AG04449 (cell line): Measurements from ENCODE around the gene APC2.
"Not testable (repeated sequence)": the region's sequence is repeated elsewhere in the genome, so short reads cannot be mapped to it uniquely, and the experiment has no call there.

Experiments
- CTCF ChIA-PET: fragments of 350-600 bp; formaldehyde crosslinking; extraction: SDS; loops from one replicate; lab custom pipeline; 2021; ENCODE audit warnings: antibody characterized with exemption; lab: Yijun Ruan, JAX
- POLR2A ChIA-PET: fragments of 400-600, 350-600 bp; formaldehyde crosslinking; extraction: SDS; loops from one replicate; lab custom pipeline; 2020; ENCODE audit warnings: antibody characterized with exemption, inconsistent platforms; lab: Yijun Ruan, JAX
- DNase-seq: peaks from one replicate; pipeline ENCODE4 v3.0.0-alpha.2; 2010; ENCODE audit warnings: low read depth, low spot score
- H3K4me3 ChIP-seq: 2 replicates; pipeline ENCODE4 v1.5.1; 2011; ENCODE audit warnings: low read depth, mild to moderate bottlenecking, control low read depth, low read length
- CTCF ChIP-seq: IDR thresholded peaks from one replicate; pipeline ENCODE4 v1.5.1; 2011; ENCODE audit warnings: mild to moderate bottlenecking, moderate library complexity, low read length, control low read depth, inconsistent platforms; ENCODE audit not compliant: insufficient read depth; ENCODE audit errors: missing control alignments

Gene APC2

DNA sequence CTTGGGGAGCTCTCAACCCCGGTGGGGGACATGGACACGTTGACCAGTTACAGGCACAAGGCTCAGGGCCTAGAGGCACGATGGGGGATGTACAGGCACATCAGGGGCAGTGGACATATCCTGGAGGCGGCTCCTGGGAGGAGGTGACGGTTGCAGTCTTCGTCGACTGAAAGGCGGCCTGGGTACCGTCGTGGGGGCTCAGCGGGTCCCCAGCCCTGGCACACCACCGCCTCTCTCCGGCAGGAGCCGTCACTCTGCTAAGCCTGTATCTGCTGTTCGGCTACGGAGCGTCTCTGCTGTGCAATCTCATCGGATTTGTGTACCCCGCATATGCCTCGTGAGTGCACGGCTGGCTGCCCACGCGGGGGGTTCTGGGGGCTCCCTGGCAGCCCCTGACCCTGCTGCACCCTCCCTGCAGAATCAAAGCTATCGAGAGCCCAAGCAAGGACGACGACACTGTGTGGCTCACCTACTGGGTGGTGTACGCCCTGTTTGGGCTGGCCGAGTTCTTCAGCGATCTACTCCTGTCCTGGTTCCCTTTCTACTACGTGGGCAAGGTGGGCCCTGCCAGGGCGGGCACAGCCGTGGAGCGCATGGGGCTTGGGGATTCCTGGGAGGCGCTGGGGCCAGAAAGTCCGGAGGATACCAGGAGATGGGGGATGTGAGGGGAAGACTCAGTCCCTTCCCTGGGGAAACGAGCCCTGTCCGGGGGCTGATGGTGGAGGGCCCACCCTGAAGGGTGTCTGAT, 45.3 kb downstream of the APC2 start:
- no peak for DNase-seq
- CTCF ChIA-PET: no interaction called here
- H3K4me3 ChIP-seq: no peak overlapping the region
- TF ChIP-seq CTCF: no peak
- POLR2A ChIA-PET: no interaction called here

DNA sequence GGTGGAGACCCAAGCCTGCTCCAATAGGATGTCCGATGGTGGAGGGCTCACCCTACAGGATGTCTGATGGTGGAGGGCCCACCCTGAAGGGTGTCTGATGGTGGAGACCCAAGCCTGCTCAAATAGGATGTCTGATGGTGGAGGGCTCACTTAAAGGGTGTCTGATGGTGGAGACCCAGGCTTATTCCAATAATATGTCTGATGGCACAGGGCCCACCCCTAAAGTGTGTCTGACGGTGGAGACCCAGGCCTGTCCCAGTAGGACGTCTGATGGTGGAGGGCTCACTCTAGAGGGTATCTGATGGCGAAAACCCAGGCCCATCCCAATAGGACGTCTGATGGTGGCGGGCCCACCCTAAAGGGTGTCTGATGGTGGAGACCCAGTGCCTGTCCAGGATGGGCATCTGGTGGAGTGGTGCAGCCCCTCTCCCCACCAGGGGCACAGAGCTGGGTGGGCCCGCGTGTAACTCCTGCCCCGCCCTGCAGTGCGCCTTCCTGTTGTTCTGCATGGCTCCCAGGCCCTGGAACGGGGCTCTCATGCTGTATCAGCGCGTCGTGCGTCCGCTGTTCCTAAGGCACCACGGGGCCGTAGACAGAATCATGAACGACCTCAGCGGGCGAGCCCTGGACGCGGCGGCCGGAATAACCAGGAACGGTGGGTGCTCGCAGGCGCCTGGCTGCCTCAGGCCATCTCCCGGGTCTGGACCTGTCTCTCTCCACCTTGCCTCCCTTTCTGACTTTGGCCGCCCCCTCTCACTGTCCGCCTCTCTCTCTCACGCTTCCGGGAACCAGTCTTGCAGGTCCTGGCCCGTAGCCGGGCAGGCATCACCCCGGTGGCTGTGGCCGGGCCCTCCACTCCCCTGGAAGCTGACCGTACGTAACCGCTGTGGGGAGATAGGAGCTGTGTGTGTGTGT, 46.1 kb downstream of the APC2 start:
- no peak for TF ChIP-seq CTCF
- ChIA-PET CTCF (no interaction called here), POLR2A (no interaction called here)
- DNase-seq: no peak
- no peak overlapping the region for H3K4me3 ChIP-seq

- ChIA-PET POLR2A (no interaction called here), CTCF (no interaction called here)
- TF ChIP-seq CTCF: no peak
- DNase-seq: no peak
- H3K4me3 ChIP-seq: no peak overlapping the region
Observed at GRCh38 chr19:1496714-1497577, 47.0 kb downstream of the APC2 start.

DNA sequence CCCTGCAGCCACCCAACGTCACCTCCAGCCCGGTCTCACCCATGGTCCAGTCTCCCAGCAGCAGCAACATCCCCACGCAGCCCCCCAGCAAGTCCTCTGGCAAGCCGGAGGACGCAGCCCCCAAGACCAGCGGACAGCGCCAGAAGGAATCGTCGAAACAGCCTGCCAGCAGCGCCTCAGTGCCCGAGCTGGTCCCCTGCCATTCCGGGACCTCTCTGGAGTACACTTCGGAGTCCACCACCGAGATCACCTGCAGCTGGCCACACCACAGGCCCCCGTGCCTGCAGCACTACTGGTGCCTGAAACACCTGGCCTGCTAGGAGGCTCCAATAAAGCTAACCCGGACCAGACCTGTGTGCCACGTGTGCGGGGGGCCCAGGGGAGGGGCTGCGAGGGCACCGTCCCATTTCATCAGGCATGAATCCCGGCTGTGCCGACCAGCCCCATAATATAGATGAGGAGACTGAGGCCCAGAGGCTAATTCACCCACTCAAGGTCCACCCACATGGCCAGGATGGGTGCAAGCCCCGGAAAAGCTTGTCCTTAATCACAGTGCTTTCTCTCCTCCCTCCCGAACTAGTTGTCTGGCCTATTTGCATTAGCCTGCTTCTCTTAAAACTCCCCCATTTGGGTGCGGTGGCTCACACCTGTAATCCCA, 47.8 kb downstream of the APC2 start:
- H3K4me3 ChIP-seq: no peak overlapping the region
- ChIA-PET CTCF (no interaction called here), POLR2A (no interaction called here)
- DNase-seq: no peak
- no peak for TF ChIP-seq CTCF

- CTCF ChIA-PET, POLR2A ChIA-PET, DNase-seq, H3K4me3 ChIP-seq: not testable (repeated sequence)
Observed at GRCh38 chr19:1499231-1499630, 49.3 kb downstream of the APC2 start.

GRCh38 chr19:1501200-1501595, 51.3 kb downstream of the APC2 start:
- no peak overlapping the region for H3K4me3 ChIP-seq
- no peak for TF ChIP-seq CTCF
- no peak for DNase-seq
- ChIA-PET CTCF (no interaction called here), POLR2A (no interaction called here)
